Tibial nerve (tissue), 4 donors: ENCODE measurements around the gene USP17L12.
"Not testable (repeated sequence)": the region's sequence is repeated elsewhere in the genome, so short reads cannot be mapped to it uniquely, and the experiment has no call there.

Experiments
- CTCF ChIP-seq, 5 experiments: fragments of 200-600 bp in 3 of 5; fragments of 450-650 bp in 2 of 5; sonication (generic) in 3 of 5; IDR thresholded peaks; one replicate each; pipeline ENCODE4 v1.5.1; 2016 to 2019; ENCODE audit warnings: antibody characterized with exemption in 5 of 5, mild to moderate bottlenecking in 3 of 5, moderate library complexity in 2 of 5
- EP300 ChIP-seq, 2 donors: sonication (generic); formaldehyde crosslinking; IDR thresholded peaks; one replicate each; pipeline ENCODE4 v1.6.1; 2017; ENCODE audit warnings: antibody characterized with exemption in 2 of 2, mild to moderate bottlenecking in 1 of 2
- POLR2A ChIP-seq, 2 donors: fragments of 450-650 bp; IDR thresholded peaks; one replicate each; pipeline ENCODE4 v1.6.1; 2017; ENCODE audit warnings: antibody characterized with exemption in 2 of 2, mild to moderate bottlenecking in 2 of 2, moderate library complexity in 2 of 2

GRCh38 chr4:9257824-9258223 lies 37.9 kb downstream of the USP17L12 start, which contains the start of gene USP17L20:
- TF ChIP-seq POLR2A, CTCF, EP300 (IDR thresholded peaks at IDR 0.05): not testable (repeated sequence)
